Inferior parietal cortex (tissue), 1 donor: ENCODE measurements around the gene LYRM7.
"Not testable (repeated sequence)": the region's sequence is repeated elsewhere in the genome, so short reads cannot be mapped to it uniquely, and the experiment has no call there.

ENCODE experiments used
- DNase-seq: peaks from one replicate; pipeline ENCODE4 v3.0.0-alpha.2; 2016; ENCODE audit errors: extremely low spot score

Gene LYRM7

DNA sequence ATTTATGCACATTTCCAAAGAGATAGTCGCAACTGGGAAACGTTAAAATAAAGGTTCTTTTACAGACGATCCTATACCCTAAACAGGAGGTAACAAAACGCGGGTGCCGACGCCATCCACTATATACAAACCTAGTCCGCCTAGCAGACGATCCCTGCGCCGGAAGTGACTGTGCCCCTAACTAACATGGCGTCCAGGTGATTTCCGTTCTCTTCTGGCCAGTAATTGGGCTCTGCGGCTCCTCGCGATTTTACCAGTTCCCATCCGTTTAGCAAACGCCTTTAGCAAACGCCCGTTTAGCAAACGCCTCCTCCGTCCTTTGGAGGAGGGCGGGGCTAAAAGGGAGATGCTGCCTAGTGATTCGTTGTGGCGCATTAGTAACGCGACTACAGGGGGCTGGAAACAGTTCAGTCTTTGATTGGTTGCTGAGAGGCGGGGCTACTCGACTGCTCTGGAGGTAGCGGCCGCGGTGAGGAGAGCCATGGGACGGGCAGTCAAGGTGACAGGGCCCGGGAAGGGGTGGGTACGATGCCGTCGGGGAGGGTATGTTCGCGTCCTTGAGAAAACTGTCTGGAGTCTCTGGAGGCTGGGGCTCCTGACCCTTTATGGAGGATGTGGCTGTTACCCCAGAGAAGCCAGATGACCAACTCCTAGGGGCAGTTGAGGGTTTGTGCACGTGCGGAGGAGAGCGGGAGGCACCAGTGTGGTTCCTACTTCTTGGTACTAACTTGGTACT is at the start of gene LYRM7:
Gene LYRM7, plus strand, starts transcription at position 405 of the 736 bp plus-strand sequence. Its CDS starts 77 bp downstream, at position 482.
- peak; percentile 99 for DNase-seq

DNA sequence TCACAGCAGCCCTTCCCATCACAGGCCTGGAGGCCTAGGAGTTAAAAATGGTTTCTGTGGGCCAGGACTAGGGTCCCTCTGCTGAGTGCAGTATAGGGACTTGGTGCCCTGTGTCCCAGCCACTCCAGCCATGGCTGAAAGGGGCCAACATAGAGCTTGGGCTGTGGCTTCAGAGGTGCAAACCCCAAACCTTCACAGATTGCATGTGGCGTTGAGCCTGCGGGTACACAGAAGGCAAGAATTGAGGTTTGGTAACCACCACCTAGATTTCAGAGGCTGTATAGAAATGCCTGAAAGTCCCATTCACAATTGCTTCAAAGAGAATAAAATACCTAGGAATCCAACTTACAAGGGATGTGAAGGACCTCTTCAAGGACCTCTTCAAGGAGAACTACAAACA is 43.5 kb upstream of the LYRM7 start:
- DNase-seq: not testable (repeated sequence)

DNA sequence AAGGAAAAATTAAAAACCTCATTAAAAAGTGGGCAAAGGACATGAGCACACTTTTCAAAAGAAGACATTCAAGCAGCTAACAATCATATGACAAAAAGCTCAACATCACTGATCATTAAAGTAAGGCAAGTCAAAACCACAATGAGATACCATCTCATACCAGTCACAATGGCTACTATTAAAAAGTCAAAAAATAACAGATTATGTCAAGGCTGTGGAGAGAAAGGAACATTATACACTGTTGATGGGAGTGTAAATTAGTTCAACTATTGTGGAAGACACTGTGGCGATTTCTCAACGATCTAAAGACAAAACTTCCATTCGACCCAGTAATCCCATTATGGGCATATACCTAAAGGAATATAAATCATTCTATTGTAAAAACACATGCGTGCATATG is 41.4 kb upstream of the LYRM7 start:
- no peak for DNase-seq

DNA sequence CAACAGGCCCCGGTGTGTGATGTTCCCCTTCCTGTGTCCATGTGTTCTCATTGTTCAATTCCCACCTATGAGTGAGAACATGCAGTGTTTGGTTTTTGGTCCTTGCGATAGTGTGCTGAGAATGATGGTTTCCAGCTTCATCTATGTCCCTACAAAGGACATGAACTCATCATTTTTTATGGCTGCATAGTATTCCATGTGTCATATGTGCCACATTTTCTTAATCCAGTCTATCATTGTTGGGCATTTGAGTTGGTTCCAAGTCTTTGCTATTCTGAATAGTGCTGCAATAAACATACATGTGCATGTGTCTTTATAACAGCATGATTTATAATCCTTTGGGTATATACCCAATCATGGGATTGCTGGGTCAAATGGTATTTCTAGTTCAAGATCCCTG is 37.7 kb upstream of the LYRM7 start:
- DNase-seq: not testable (repeated sequence)

DNA sequence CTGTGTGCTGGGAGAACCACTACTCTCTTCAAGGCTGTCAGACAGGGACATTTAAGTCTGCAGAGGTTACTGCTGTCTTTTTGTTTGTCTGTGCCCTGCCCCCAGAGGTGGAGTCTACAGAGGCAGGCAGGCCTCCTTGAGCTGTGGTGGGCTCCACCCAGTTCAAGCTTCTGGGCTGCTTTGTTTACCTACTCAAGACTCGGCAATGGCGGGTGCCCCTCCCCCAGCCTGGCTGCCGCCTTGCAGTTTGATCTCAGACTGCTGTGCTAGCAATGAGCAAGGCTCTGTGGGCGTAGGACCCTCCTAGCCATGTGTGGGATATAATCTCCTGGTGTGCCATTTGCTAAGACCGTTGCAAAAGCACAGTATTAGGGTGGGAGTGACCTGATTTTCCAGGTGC is 32.3 kb upstream of the LYRM7 start:
- DNase-seq: not testable (repeated sequence)

DNA sequence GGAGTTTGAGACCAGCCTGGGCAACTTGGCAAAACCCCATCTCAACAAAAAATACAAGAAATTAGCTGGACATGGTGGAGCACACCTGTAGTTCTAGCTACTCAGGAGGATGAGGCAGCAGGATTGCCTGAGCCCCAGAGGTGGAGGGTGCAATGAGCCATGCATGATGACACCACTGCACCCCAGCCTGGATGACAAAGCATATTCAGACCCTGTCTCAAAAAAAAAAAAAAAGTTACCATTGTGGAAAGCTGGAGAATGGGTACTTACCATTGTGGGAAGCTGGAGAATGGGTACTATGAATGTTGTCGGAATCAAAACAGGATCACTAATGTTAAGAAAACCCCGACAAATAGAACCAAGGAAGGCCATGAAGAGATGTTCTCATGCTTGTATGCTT is 31.4 kb upstream of the LYRM7 start:
- DNase-seq: no peak

DNA sequence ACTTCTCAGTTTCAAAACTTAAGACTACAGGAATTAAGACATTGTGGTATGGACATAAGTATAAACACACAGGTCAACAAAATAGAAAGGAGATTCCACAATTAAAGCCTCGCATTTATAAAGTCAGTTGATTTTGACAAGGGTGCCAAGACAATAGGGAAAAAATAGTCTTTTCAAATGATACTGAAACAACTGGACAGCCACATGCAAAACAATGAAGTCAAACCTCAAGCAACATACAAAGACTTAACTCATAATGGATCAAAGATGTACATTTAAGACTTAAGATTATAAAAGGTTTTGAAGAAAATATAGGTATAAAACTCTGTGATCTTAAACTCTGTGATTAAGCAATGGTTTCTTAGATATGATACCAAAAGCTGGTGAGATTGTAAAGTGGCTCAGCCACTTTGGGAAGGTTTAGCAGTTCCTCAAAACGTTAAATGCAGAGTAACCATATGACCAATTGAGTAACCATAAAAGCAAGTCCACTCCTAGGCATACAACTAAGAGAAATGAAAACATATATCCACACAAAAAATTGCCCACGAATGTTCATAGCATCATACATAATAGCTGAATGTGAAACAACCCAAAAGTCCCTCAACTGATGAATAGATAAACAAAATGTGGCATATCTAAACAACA is 27.6 kb upstream of the LYRM7 start:
- DNase-seq: no peak

DNA sequence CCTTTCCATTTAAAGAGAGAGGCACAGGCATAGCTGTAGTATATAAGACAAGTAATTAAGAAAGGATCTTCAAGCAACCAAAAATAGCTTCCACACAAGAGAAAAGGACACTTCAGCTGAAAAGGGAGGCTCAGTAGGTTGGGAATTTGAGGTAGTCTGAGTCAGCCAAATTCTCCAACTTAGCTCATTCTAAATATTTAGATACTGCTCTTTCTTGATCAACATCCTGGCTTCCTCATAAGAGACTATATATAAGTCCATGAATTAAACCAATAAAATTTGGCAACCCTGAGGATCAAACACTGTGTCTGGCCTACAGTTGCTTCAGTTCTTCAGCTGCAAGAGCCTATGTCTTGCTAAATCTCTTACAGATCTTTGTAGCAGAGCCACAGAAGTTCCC is 23.5 kb upstream of the LYRM7 start:
- no peak for DNase-seq

DNA sequence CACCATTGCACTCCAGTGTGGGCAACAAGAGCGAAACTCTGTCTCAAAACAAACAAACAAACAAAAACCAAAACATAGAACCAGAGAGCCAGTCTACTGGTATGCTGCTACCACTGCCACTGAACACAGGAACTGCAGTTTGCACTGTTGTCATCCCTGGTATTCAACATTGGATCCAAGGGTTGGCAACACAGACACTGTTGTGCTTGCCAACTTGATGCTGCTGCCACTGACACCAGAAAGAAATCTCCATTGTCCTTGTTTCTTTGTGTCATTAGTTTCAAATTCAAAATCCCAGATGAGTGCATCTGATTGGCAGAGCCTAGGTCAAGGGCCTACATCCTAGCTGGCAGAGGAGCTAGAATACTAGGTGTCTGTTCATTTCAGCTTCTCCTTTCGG is 21.9 kb upstream of the LYRM7 start:
- peak; percentile 74 for DNase-seq

DNA sequence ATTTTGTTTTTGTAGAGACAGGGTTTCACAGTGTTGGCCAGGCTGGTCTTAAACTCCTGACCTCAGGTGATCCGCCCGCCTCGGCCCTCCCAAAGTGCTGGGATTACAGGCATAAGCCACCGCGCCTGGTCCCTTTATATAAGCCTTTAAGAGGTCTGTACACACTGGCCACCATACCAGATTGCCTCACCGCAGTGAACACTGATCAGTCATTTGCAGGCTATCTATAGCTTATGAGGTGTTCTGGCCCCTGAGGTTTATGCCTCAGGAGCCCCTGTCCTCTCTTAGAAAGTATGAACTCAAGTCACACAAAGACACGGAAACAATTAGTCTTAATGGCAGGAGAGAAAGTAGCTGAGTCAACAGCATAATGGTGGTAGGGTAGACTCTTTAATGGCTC is 20.3 kb upstream of the LYRM7 start:
- DNase-seq: no peak

DNA sequence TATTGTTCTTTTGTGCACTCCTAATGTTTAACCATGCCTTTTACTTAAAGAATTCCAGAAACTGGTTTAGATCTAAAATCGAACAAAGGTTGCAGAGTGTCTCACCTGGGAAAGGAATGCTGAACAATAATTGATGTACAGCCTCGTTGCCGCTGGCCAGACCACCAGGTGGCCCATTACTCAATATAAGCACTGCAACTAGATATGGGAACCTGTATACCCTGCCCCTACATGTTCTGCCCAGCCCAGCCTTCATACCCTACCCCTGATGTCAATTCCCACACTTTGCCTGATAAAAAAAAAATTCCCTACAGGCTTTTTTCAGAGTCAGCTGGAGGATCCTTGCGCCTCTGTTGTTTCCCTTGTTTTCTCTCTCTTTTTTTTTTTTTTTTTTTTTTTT is 19.5 kb upstream of the LYRM7 start:
- DNase-seq: no peak

DNA sequence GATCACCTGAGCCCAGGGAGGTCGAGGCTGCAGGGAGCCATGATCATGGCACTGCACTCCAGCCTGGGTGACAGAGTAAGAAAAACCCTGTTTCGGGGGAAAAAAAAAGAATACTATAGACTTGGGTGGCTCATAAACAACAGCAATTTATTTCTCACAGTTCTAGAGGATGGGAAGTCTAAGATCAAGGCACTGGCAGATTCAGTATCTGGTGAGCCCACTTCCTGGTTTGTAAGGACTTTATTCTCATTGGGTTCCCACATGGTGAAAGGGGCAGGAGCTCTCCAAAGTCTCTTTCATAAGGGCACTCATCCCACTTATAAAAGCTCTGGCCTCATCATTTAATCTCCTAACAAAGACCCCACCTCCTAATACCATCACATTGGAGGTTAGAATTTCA is 14.4 kb upstream of the LYRM7 start:
- DNase-seq: no peak

DNA sequence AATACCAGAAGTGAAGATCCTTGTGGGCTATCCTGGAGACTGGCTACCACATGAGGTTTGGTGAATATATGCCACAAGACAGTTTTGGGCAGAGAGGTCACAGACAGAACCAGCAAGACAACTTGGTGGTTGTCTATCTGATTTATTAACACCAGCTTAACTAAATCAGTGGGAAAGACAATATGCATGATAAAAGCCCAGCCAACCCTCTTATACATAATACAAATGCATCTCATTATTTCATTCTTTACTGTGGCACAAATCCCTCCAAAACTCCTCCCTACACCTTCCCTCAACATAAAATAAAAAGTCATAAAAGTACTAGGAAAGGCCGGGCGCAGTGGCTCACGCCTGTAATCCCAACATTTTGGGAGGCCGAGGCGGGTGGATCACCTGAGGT is 13.8 kb upstream of the LYRM7 start:
- no peak for DNase-seq

DNA sequence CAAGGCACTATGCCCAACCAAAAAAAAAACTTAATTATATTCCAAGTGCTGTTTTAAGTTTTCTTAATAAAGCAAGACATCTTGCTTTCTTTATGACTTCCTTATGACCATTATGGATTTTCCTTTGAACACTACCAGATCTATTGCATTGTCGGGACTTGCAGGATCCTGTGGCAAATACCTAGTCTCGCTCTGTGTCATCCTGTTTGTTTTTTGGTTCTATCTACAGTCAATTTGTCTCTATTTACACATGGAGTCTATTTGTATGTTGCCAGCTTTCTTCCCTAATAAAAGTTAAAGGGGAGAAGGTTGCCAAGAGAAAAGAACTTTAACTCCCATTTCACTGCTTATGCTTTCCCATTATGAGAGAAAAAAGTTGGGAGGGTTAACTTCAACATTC is 10.6 kb upstream of the LYRM7 start:
- DNase-seq: no peak

DNA sequence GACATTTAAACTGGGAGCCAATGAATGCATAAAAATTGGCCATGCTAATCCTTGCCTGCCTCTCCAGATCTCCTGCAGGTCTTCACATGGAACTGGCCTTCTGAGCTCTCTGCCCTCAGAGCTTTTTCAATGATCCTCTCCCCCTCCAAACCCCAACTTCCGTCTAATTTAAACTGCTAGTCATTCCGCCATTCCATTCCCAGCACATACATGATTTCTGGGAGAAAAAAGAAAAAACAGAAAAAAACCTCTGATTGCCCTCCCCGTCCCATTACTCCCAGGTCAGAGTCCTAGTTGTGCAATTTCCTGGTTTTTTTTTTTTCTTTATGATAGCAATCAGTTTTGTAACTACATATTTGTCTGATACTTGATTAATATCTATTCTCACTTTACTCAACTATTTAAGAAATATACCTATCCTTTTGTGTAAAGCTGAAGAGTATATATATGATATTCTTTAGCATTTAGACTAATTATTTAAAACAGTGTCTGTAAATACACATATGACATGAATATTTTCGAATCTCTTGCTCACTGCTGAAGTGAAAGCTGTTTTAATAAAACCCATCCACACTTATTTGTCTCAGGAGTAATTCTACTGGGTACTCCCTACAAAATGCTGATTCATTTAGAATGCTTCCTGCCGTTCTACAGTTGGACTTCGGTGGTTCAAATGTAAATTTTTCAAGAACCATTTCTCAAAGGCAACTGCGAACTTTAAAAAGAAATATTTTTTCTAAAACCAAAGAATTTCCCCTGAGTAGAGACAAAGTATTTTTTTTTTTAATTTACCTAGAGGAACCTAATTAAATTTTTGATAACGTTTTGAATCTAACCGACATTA is 7.2 kb upstream of the LYRM7 start:
- DNase-seq: peak; percentile 32

DNA sequence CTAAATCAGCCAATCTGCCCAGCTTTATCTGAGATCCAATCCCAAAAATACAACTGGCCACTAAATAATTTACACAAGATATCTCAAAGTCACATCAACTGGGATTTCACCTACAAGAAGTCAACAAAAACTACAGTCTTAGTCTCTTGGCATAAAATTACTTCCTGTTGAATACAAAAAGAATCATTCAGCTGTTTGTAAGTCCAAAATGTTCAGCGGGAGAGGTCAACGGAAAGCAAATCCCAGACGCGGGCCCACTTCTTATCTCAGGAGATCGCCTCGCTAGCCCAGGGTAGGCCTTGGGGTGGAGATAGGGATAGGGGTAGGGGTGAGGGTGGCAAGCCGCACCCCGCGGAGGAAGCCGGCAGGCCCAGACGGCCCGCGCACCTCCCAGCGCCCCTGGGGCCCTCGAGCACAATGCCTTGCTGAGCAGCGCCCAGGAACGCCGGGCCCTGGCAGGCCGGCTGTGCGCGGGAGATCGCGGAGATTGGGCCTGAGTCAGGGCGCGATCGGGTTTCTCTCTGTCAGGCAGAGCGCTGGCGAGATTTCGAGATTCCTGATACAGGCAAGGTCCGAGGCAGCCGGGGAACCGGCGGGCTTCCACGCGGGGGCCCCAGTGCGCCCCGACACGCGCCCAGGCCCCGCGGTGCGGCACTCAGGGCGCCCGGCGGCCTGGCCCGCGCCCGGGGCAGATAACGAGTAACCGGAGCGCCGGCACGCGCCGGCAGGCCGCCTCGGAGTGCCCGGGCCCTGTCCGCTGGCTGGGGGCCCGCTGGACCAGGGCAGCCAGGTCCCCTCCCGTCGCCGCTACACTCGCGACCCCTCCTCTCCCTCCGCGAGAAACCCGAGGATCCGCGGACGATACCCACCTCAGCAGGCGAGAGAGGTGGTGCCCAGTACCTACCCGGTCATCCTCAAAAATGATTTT is 6.3 kb upstream of the LYRM7 start:
- DNase-seq: peak; percentile 66

DNA sequence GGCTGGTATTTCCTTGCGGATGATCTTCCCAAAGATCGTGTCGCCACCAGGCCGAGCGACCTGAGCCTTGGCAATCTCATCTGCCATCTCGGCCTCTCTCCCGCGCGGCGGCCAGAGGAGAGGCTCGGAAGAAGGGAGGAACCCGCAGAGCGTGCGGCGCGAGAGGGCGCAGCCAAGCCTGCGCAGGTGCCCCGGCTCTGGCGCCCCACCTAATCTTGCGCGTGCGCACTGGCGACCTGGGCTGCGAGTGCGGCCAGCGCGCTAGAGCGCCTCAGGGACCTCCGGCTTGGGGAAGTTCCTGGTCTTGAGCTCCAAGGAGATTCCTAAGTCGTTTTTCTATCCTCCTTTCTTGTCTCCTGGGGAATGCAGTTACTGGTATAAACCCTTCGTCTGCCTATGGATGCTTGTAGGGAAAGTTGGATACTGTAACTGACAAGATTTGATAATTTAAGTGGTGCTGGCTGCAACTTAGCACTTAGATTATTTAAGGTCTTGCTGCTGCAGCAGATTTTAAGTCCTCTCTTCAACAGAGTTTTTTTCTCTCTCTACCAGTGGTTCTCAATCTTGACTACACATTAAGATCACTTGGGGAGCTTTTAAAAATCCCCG is 5.5 kb upstream of the LYRM7 start, which contains the start of gene HINT1:
Gene HINT1, minus strand, starts transcription at position 138 of the 609 bp plus-strand sequence. Its CDS starts 51 bp downstream, at position 87.
- DNase-seq: peak; percentile 92

DNA sequence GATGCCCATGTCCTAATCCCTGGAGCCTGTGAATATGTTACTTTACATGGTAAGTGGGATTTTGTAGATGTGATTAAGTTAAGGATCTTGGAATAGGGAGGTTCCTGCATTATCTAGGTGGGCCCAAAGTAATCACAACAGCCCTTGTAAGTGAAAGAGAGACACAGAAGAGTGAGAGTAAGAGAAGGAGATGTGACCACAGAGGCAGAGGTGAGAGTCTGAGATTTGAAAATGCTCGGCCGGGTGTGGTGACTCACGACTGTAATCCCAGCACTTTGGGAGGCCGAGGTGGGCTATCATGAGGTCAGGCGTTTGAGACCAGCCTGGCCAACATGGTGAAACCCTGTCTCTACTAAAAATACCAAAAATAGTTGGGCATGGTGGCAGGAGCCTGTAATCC is 3.1 kb upstream of the LYRM7 start:
- DNase-seq: no peak

DNA sequence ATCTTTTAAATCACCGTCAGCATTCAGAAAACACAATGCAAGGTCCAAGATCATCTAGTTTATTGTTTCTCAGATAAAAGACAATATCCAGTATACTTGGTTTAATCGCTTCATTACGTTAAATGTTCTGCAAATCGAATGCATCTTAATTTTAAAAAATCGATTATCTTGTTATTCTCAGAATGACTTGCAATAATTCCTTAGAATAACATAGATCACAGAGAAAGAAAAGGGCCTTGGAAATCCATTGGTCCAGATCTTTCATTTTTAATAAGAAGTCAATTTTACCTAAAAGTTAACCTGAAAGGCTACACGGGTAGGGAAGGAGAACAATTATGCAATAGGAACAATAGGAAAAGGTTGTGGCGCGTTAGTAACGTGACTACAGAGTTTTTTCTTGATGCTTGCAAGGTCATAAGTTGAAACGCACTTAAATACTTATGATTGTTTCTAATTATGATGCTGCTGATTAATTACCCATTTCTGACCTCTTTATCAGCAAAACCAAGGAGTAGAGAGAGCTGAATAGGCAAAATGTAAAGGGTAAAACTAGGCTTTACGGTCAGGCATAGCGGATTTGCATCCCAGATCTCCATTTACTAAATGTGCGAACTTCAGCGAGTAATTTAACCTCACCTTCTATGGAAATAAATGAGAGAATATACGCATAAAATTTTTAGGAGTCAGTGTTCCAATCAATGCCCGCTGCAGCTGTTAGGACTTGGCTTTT is 769 bp upstream of the LYRM7 start:
- DNase-seq: no peak

DNA sequence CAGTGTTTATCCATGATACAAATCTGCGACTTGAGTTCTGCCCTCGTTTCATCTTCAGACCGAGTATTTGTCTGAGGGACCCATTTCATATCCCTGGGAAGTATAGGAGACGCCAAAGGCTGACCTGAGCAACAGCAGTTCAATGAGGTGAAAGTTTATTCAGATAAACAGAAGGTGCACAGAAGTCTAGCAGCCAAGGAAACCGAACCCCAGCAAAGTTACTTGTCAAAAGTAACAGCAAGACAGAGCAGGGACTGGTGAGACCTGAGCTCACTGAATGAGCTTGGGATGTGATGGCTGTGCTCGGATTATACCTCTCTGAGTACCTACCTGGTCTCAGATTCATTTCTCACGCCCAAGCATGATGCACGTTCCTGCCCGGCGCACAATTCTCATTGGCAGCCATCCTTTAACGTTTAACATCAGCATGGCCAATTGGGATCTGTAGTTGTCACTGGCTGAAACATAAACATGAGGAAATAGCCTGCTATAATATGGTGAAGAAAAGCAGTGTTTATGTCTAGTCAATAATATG is 599 bp downstream of the LYRM7 start:
- peak; percentile 18 for DNase-seq
